Activated CD4-positive, alpha-beta T cell treated with anti-CD3 and anti-CD28 coated beads, Interleukin-2, amount 50 U/mL, for 4 hours (primary cell): ENCODE measurements around the gene GPC6.

ENCODE experiments used
- DNase-seq, 2 experiments: peaks; one replicate each; pipeline ENCODE4 v3.0.0-alpha.2; 2020

GPC6 gene

DNA sequence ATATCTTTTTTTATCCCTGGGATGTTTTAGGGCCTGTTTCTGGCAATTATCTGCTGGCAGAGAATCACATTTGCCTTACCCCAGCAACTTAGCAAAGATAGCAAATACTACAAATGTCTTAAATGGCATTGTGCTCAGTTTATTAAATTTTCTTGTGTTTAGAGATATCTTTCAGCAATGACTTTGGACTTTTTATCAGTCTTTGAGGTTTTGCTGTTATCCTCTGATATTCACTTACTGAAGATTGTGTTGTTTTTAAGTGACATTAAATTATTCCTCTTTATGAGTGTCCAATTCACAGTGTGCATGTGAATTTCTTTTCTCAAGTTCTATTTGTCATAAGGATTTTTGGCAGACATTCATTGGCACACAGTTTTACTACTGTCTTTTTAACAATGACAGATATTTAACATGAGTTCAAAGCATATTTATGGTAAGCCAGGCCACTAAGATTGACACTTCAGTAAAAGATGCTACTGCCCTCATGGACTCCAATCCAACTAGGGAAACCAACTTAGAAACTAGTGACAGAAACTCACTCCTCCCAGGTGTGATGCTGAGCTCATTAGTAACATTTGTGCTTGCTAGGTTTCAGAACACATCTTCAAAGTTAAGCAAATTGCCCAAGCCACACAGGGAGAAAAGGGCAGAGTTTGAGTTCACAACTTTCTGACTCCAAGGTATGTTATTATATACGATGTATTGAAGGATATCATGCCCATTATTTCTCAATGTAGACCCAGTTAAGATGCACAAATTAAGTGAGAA lies 481.9 kb downstream of the GPC6 start:
- DNase-seq: no peak

DNA sequence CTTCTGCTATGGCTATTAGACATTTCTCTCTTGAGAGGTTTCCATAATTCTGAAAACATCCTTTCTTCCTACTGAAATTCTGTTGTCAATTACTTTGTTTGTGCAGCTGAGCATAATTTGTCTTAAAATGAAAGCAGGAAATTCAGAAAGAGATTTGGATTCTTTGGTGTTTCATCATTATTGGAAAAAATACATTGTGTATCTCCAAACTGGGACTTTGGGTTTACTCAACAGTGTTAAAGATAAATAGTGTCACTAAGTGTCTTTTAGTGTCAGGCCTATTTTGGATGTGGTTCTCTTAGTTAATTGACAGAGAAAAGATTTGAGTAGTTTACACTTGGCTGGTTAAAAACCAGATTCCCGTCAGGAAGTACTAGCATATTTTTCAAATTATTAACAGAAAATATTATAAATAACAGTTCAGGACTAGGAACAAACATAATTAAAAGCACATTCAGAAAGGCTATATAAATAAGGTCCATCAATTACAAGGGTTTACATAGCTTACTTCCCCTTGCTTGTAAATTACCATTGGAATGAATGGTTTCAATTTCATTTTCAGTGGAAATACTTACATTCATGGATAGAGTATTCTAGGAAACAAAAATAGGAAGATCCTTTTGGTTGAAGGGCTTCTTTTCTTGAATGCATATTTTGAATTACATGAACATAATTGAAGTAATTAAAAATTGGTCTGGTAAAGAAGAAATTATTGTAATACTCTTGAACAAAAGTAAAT lies 483.1 kb downstream of the GPC6 start:
- no peak for DNase-seq

DNA sequence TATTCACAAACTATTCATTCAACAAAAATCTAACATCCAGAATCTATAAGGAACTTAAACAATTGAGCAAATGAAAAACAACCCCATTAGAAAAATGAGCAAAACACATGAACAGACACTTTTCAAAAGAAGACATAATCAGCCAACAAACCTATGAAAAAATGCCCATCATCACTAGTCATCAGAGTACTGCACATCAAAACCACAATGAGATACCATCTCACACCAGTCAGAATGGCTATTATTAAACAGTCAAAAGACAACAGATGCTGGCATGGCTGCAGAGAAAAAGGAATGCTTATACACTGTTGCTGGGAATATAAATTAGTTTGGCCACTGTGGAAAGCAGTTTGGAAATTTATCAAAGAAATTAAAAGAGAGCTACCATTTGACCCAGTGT lies 487.6 kb downstream of the GPC6 start:
- no peak for DNase-seq

DNA sequence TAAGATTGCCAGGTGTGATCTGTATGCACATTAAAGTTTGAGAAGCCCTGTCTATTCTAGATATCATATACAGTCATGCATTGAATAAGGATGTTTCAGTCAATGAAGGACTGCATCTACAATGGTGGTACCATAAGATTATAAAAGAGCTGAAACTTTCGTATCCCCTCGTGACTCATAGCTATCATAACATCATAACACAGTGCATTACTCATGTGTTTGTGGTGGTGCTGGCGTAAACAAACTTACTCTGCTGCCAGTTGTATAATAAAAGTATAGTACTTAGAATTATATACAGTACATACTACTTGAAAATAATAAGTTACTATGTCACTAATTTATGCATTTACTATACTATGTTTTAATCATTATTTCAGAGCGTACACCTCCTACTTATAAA lies 489.3 kb downstream of the GPC6 start:
- no peak for DNase-seq

DNA sequence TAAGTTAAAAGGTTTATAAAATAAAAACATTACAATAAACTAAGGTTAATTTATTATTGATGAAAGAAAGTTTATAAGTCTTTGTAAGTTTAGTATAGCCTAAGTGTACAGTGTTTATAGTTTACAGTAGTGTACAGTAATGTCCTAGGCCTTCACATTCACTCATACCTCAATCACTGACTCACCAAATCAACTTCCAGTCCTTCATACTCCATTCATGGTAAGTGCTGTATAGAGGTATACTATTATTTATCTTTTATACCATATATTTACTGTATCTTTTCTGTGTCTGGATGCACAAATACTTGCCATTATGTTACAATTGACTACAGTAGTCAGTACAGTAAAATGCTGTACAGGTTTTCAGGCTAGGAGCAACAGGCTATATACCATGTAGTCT lies 490.0 kb downstream of the GPC6 start:
- no peak for DNase-seq

DNA sequence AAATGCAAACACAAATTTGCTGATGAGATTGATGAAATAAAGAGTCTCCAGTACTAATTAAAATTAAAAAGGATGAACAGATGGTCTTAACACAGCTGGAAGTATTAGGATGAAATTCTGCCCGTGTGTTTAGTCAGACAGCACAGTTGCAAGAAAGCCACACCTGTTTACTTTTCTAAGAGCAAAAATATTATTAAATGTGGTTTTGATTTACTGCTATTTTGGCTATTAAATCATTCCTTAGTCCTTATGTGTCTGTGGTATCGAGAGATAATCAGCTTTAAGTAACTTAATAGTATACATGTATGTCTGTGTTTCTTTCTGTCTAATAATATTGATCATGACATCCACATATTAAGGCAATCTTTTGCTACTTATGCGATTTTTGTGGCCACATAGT lies 494.9 kb downstream of the GPC6 start:
- DNase-seq: no peak

DNA sequence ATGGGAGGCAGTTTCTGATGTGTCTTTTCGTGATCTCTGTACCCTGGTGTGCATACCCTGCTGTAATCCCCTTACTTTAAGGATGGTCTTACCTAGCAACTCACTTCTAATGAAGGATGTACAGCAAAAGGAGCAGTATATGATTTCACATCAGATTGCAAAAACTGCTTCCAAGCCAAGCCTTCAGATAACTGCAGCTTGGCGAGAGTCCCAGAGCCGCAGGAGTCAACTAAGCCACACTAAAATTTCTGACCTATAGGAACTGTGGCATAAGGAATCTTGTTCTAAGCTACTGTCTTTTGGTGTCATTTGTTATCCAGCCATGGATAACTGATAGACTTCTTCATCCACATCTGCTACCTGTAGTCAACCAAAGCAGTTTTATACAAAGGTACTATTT lies 496.7 kb downstream of the GPC6 start:
- DNase-seq: no peak

DNA sequence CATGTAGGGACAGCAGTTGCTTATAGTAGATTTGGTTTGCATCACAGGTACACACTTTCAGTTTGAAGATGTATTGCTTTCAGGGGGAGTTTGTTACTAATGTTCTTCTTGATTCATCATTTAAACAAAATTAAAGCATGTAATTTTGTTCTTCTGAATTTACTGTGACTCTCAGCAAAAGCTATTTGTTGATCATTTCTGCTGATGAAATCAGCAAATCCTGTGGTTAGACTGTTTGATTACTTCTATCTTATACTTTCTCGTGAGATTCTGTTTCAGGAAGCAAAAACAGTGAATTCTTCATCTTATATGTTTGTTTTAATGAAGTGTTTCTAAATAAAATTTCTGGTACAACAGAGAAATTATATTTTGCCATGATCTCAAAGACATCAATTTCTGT lies 497.6 kb downstream of the GPC6 start:
- DNase-seq: no peak

DNA sequence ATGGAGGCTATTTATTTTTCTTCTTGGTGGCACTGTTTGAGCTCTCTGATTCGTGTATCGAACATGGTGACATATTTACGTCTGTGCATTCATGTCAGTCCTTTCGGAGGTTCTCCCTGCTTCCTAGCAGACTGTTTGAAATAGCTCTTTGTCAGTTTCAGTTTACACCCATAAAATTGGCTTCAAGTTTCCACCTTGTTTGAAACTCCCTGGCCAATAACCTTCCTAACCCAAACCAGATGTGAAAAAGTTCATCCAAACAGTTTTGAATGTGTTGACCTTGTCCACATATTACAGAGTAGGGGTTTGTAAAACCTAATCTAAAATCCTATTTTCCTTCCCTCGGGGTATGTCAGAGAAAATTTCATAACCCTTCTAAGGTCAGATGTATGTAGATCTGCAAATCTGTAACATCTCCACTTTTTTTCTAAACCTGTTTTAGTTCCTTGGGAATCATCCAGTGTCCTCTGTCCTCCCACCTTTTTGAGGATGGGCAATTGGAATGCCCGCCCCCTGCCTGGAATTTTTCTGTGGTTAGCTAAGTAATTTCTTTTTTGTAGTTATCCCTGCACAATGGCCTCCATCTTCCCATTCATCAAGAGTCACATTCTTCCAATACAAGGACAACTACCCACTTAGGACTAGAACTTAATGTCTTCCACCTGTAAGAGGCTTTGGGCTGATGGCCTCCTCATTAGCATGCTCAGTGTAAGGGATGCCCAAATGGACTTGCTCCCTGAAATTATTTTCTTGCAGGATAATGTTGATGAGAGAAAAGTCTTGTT lies 499.8 kb downstream of the GPC6 start:
- no peak for DNase-seq

DNA sequence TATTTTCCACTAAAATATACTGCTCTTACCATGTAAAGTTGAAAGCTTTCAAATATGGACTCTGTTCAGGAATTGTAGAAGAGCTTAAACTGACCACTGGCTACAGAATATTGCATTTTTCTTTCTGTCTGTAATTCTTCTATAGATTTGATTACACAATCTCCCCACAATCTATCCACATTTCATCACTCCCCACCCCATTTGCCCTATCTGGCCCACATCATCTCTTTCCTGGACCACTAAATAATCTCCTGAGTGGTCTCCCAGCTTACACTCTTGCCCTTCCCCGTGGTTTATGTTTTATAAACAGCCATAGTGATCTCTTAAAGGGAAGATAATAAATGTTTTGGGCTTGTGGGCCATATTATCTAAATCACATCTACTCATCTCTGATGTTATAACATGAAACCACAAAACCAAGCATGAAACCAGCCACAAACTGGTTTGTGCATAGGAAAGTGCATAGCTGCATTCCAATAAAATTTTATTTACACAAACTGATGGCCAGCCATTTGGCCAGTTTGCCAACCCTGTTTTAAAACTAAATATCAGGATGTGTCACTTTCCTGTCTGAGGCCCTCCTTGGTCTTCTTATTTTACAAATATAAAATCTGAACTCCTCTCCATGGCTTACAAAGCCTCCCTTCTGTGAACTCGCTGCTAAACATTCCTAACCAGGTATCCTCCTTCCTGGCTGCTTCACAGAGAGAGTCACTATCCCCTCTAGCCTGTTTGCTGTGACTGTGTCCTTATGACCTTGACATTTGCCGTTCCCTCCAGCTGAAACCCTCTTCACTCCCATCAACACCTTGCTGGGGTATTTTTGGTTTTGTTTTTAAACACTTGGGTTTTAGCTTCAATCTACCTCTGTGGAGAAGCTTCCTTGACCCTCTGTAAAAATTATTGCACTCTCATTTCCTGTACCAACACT lies 500.9 kb downstream of the GPC6 start:
- no peak for DNase-seq

DNA sequence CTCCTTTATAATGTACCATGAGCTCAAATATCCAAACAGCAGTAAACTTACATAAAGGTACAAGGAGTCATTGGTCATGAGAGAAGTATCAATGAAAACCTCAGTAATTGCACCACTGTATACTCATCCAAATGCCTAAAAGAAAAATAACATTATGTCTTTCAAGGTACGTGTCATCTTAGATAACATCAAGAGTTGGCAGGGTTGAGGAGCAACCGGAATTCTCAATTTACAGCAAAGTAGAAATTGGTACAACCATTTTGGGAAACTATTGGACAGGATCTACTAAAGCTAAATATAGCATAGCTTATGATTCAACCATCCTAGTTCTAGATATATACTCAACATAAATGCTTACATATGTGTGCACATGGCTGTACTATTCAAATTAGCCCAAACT lies 502.8 kb downstream of the GPC6 start:
- no peak for DNase-seq

DNA sequence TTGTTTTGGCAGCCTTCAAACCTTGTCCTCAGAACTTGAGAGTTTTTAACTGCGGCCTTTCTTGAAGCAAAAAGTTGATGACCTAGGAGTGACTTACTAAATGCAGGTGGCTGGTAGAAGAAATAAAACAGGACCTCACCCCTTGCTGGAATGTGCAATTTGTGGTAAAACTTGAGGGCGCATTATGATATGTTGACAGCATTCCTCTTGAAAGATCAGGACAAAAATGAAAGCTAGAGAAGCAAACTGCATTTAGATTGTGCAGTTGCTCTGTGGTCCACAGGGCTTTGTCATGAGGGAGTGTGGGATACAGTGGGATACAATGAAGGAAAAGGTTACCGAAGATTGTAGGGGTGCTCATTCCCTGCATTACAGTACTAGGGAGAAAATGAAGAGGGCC lies 504.2 kb downstream of the GPC6 start:
- no peak for DNase-seq

DNA sequence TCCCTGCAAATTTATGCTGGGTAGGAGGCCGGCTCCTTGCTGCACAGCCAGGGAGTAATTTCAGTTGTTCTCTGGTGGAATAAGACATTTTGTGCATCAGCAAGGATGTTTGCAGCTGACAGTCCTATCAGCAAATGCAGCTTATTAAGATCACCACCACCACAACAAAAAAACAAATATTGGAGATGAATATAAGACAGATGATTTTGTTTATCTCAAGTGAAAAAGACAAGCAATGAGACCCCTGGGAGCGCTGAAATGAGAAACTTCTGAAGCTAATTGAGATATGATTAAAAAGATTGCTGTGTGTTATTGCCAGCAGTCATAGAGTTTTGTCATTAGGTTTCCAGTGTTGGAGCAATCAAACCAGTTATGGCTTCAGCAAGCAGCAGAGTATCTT lies 505.6 kb downstream of the GPC6 start:
- no peak for DNase-seq

DNA sequence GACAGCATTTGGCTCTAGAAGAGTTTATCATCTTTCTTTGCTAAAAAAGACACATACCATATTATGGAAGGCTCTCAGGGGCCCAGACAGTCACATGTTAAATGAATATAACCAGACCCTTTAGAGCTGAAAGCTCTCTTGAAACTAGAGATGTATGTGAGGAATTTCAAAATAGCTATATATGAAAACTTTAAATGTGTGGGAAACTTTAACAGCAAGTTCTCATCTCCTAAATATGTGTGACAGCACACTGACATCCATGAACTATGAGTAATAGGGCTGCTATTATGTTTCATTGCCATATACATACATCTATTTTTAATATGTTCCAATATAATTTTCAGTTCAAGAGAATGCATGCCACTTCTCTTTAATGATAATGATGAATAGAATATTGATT lies 509.5 kb downstream of the GPC6 start:
- DNase-seq: no peak

DNA sequence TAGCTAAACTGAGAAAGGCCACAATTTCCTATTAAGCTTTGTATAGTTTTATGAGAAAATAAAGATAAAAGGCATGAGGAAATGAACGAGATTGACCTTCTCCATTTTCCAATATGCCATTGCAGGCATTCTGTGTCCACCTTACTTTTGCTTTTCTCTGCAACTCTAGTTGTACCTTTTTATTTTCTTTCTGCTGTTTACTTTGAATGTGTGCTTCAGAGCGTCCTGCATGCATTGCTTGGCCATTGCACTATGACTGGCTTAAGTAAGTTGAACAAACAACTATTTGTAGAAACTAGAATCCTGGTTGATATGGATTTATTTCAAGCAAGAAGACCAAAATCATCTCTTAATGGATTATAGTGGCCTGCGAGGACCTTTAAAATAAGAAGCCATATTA lies 510.3 kb downstream of the GPC6 start:
- DNase-seq: no peak

DNA sequence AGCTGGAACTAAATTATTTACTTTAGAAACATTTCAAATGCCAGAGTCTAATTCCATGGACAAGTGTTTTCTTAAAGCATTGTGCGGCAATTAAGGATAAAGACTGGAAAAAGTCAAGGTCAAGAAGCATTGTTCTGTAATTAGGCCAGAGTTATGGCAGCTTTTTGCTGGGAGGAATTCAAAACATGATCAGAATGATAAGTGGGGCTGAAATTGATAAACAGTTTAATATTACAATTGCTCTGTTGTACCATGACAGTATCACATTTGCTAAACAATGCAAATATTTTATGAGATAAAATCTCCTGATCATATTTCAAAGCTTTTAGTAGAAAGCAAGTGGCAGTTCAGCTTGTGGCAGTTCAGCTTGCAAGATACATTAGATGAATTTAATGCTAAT lies 513.7 kb downstream of the GPC6 start:
- DNase-seq: no peak

DNA sequence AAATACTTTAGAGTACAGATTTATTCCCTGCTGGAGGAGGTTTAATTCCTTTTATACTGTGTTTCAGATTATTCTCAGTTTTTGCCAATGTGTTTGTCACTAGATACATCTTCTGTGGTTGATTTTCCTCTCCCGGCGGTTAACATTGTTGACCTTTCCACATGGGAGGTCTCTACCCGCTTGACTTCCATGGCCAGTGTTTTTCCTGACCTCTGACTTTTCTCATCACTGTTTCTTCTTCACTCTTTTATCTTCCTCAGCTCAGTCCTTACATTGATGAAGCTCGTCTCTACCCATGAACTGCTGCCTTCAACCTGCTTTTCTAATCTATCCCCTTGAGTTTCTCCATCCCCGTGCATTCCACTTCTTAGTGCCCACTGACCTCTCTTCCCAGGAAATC lies 517.4 kb downstream of the GPC6 start:
- no peak for DNase-seq

DNA sequence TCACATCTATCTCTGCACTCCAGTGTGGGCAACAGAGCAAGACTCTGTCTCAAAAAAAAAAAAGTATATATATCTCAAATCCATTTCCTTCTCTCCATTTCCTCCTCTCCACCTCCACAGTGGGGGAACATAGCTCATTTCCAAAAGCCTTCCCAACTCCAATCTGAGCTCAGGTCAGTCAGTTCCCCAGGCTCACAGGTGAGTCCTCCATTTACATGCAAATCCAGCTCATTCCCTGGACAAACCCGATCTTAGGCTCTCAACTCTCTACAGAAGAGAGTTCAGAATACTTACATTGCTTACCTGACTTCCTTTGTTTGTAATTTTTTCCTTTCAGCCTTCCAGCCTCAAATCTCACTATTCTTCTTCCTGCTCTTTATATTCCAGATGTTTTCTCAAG lies 518.3 kb downstream of the GPC6 start:
- DNase-seq: no peak

DNA sequence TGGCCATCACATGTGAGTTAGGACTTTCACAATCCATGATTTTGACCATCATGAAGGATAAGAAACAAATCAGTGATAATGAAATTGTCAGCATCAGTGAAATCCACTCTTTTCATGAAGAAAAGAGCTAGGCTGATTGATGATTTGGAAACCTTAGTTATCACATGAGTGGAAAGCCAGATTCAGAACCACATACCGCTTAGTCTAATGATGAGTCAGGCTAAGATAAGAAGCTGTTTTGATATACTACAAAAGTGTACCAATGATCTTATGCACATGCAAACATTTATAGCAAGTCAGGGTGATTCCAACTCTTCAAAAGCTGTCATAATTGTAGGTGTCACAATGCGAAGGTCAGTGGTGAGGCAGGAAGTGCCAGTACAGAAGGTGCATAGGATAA lies 519.3 kb downstream of the GPC6 start:
- no peak for DNase-seq

DNA sequence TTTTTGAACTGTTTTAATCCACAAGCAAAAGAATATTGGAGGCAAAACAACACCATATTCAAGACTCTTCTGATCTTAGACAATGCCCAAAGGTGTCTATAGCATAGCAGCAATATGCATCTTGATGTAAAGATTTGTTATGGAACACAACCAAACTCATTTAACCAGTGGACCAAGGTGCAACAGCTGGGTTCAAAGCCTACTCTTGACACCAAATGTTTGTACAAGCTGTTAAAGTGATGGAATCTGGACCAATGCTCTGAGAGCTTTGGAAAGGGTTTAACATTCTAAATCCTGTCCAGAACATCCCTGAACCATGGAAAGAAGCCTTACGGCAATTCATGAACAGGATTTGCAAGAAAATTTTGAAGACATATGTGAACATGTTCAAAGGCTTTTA lies 520.0 kb downstream of the GPC6 start:
- no peak for DNase-seq

DNA sequence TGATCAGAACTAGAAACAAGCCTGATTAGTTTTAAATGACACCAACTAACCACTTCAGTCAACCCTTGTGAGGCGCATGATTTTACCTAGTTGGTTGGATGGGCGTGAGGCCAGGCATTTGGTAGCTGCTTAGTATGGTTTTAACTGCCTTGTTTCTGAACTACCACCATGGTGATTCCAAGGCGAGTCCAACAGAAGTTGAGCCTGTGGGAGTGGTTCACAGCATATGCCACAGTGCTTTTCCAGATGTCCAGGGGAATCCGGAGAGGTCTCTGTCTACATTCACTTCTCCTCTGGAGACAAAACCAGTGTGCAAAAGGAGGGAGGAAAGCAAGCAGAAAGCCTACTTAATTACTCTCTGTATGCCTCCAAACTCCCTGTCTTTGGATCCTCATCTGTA lies 524.1 kb downstream of the GPC6 start:
- DNase-seq: no peak

DNA sequence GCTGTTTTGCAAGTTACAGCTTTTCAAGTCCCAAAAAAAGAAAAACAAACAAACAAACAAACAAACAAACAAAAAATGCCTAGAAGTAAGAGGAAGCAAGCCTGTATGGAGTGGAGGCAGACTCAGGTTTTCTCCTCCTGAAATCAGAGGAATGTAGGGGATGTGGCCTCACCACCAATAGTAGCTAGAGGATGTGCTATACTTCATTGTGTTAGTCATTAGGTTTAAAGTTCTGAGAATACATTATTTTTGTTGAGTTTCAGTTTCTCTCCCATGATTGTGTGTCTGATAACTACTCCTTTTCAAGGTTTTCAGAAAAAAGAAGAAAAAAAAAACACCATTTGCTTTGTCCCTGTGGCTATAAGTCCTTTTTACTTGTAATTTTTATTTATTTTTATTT lies 524.5 kb downstream of the GPC6 start:
- DNase-seq: no peak

DNA sequence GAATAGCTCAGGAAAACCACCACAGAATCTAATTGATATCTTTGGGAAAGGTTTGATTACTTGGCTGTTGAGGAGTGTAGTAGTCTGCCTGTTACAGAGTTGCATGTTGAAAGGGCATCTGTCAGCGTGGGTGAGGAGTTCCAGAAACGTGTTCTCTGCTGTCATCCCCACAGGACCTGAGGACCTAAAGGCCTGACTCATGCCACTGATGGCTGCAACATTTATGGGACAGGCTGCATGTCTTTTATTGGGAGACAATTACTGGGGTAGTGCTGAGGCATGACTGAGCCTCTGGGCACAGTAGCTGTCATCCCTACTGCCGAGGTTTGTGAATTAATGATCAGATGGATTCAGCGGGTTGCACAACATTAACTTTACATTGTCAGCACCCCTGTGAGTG lies 525.9 kb downstream of the GPC6 start:
- no peak for DNase-seq
